A673 (cell line): Measurements from ENCODE around the gene PROSER2.

Source experiments
- EZH2 ChIP-seq: fragments of 200-600 bp; sonication (generic); IDR thresholded peaks from 2 replicates; pipeline ENCODE4 v1.6.1; 2017; ENCODE audit warnings: borderline replicate concordance, low read depth, mild to moderate bottlenecking, mixed read lengths, antibody characterized with exemption, low read length; ENCODE audit not compliant: poor library complexity, severe bottlenecking
- TF ChIP-seq, protein P1 (sequence below): fragments of 300-800, 200-600 bp; sonication (generic); conservative IDR thresholded peaks from 2 replicates; pipeline ENCODE4 v1.5.1; 2017; ENCODE audit warnings: low read depth, mild to moderate bottlenecking, antibody characterized with exemption, low read length, moderate library complexity, mixed read lengths

- TF ChIP-seq, protein P1, sequence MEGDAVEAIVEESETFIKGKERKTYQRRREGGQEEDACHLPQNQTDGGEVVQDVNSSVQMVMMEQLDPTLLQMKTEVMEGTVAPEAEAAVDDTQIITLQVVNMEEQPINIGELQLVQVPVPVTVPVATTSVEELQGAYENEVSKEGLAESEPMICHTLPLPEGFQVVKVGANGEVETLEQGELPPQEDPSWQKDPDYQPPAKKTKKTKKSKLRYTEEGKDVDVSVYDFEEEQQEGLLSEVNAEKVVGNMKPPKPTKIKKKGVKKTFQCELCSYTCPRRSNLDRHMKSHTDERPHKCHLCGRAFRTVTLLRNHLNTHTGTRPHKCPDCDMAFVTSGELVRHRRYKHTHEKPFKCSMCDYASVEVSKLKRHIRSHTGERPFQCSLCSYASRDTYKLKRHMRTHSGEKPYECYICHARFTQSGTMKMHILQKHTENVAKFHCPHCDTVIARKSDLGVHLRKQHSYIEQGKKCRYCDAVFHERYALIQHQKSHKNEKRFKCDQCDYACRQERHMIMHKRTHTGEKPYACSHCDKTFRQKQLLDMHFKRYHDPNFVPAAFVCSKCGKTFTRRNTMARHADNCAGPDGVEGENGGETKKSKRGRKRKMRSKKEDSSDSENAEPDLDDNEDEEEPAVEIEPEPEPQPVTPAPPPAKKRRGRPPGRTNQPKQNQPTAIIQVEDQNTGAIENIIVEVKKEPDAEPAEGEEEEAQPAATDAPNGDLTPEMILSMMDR = no peak
- no peak for TF ChIP-seq EZH2
Observed at GRCh38 chr10:11835704-11836103, 12.5 kb downstream of the PROSER2 start.
